GM21515 (cell line): ENCODE measurements around the gene ACADSB.

Experiments
- ATAC-seq: cut with Tn5 transposase; IDR thresholded peaks from one replicate; pipeline ENCODE4 v1.9.1; 2021; ENCODE audit not compliant: unreplicated experiment

Gene ACADSB

GRCh38 chr10:123001370-123001769, 7.4 kb upstream of the ACADSB start:
- ATAC-seq, result no peak

GRCh38 chr10:123004298-123004697, 4.5 kb upstream of the ACADSB start:
- no peak for ATAC-seq

GRCh38 chr10:123007558-123008354, 1.1 kb upstream of the ACADSB start:
- peak; percentile 44 for ATAC-seq

- ATAC-seq, result peak; percentile 4
These were observed 457 bp downstream of the ACADSB start for GRCh38 chr10:123009105-123009820.

- no peak for ATAC-seq
These were observed 3.2 kb downstream of the ACADSB start for GRCh38 chr10:123011987-123012386.

- no peak for ATAC-seq
These were observed 4.9 kb downstream of the ACADSB start for GRCh38 chr10:123013456-123014419.

GRCh38 chr10:123014772-123015171, 6.0 kb downstream of the ACADSB start:
- ATAC-seq, result no peak

- ATAC-seq, result no peak
These were observed 7.4 kb downstream of the ACADSB start for GRCh38 chr10:123016228-123016627.

GRCh38 chr10:123017421-123018165, 8.8 kb downstream of the ACADSB start:
- ATAC-seq, result no peak

- no peak for ATAC-seq
These were observed 9.7 kb downstream of the ACADSB start for GRCh38 chr10:123018531-123018930.

- no peak for ATAC-seq
These were observed 10.5 kb downstream of the ACADSB start for GRCh38 chr10:123019264-123019663.

GRCh38 chr10:123019941-123020703, 11.3 kb downstream of the ACADSB start:
- no peak for ATAC-seq

GRCh38 chr10:123021517-123021916, 12.7 kb downstream of the ACADSB start:
- no peak for ATAC-seq

- no peak for ATAC-seq
These were observed 15.7 kb downstream of the ACADSB start for GRCh38 chr10:123024540-123024939.

GRCh38 chr10:123026302-123026701, 17.5 kb downstream of the ACADSB start:
- ATAC-seq, result no peak

GRCh38 chr10:123027861-123028260, 19.1 kb downstream of the ACADSB start:
- no peak for ATAC-seq

- no peak for ATAC-seq
These were observed 22.3 kb downstream of the ACADSB start for GRCh38 chr10:123031124-123031523.

- no peak for ATAC-seq
These were observed 25.5 kb downstream of the ACADSB start for GRCh38 chr10:123034332-123034731.

GRCh38 chr10:123035467-123036086, 26.8 kb downstream of the ACADSB start:
- ATAC-seq, result no peak
